ENCODE results near the gene ALDH3A1.

ALDH3A1 gene

GRCh38 chr17:19747829-19748806 is at the start of gene ALDH3A1:
Gene ALDH3A1 (minus strand): TSS chr17:19748298. CDS start chr17:19745129, 3,169 bp downstream.
- in situ Hi-C loops (cut with HindIII; ENCODE audit: low sequenced_read_pairs) = no loop called here
- DNase-seq (ENCODE audit: low read depth) = no peak
- no peak within 1 kb of the TSS for H3K4me3 ChIP-seq (ENCODE audit: low read depth, low read length)
- no peak for TF ChIP-seq CTCF (IDR thresholded peaks at IDR 0.05; ENCODE audit: low read depth, low read length, missing control alignments)

- no peak for TF ChIP-seq CTCF (IDR thresholded peaks at IDR 0.05; ENCODE audit: low read depth, low read length, missing control alignments)
- no peak overlapping the region for H3K4me3 ChIP-seq (ENCODE audit: low read depth, low read length)
- DNase-seq (ENCODE audit: low read depth) = no peak
- in situ Hi-C loops (cut with HindIII; ENCODE audit: low sequenced_read_pairs) = no loop called here
Measured at GRCh38 chr17:19796457-19796856, 48.4 kb upstream of the ALDH3A1 start.

GRCh38 chr17:19791918-19792550 is 43.9 kb upstream of the ALDH3A1 start:
- no peak for DNase-seq (ENCODE audit: low read depth)
- no peak overlapping the region for H3K4me3 ChIP-seq (ENCODE audit: low read depth, low read length)
- no peak for TF ChIP-seq CTCF (IDR thresholded peaks at IDR 0.05; ENCODE audit: low read depth, low read length, missing control alignments)
- in situ Hi-C loops (cut with HindIII; ENCODE audit: low sequenced_read_pairs) = no loop called here

GRCh38 chr17:19787733-19788357 is 39.7 kb upstream of the ALDH3A1 start:
- no peak overlapping the region for H3K4me3 ChIP-seq (ENCODE audit: low read depth, low read length)
- in situ Hi-C loops (cut with HindIII; ENCODE audit: low sequenced_read_pairs) = no loop called here
- DNase-seq (ENCODE audit: low read depth) = no peak
- no peak for TF ChIP-seq CTCF (IDR thresholded peaks at IDR 0.05; ENCODE audit: low read depth, low read length, missing control alignments)

GRCh38 chr17:19785854-19786253 is 37.8 kb upstream of the ALDH3A1 start:
- TF ChIP-seq CTCF (IDR thresholded peaks at IDR 0.05; ENCODE audit: low read depth, low read length, missing control alignments) = peak; percentile 14
- H3K4me3 ChIP-seq (ENCODE audit: low read depth, low read length) = no peak overlapping the region
- DNase-seq (ENCODE audit: low read depth) = no peak
- in situ Hi-C loops (cut with HindIII; ENCODE audit: low sequenced_read_pairs) = no loop called here
